Pancreas (tissue), 10 donors: ENCODE data around the gene ASPHD2. TPM values are rescaled to one million over a fixed set of nuclear protein-coding genes. Genes with fewer than 3 reads are reported as not detected.

Source experiments
- ATAC-seq, 4 donors: fragments of 200-7000 bp; cut with Tn5 transposase; one replicate each; pipeline versions ENCODE4 v1.8.0 to v1.9.1; 2020; ENCODE audit warnings: mild to moderate bottlenecking in 4 of 4, moderate library complexity in 4 of 4
- DNase-seq, 6 donors: peaks; one replicate each; pipeline ENCODE4 v3.0.0-alpha.2; 2020
- FAIRE-seq: peaks from 2 replicates; lab custom pipeline; 2012; peaks lifted over from hg19 to GRCh38; lab: Jason Lieb, UNC
- H3K27ac ChIP-seq, 4 donors: fragments of 200-600 bp; sonication (generic); 1 replicate in 3 of 4; 2 replicates in 1 of 4; pipeline versions ENCODE4 v1.5.0 to v1.8.0; 2020
- H3K27me3 ChIP-seq, 4 donors: fragments of 200-600 bp; one replicate each; pipeline ENCODE4 v1.8.0; 2021
- H3K36me3 ChIP-seq, 3 donors: fragments of 200-600 bp; sonication (generic) in 1 of 3; one replicate each; pipeline versions ENCODE4 v1.5.0 to v1.8.0; 2020 to 2021
- H3K4me1 ChIP-seq, 3 donors: fragments of 200-600 bp; one replicate each; pipeline ENCODE4 v1.8.0; 2021
- H3K4me3 ChIP-seq, 4 donors: fragments of 200-600 bp; sonication (generic) in 2 of 4; one replicate each; pipeline versions ENCODE4 v1.5.0 to v1.8.0; 2020 to 2021
- H3K9me3 ChIP-seq, 4 donors: fragments of 200-600 bp; one replicate each; pipeline ENCODE4 v1.8.0; 2021
- WGBS, 2 donors: extraction: QIAGEN DNeasy Blood & Tissue Kit; methylation state at CpG; one replicate each; pipeline ENCODE4 v1.1.7; 2013; 5-methylcytosine and 5-hydroxymethylcytosine counted together
- intact Hi-C, 3 donors: fragments of 100-400 bp; cut with DNase I; formaldehyde crosslinking; loops; one replicate each; pipeline versions ENCODE4 v1.11.1 to v1.14.2; 2022
- polyA plus RNA-seq, 2 donors: library from polyadenylated mRNA; stranded (reverse); fragments of 200-250 nt; gene quantifications; one replicate each; pipeline ENCODE4 v1.2.3, GENCODE V29; 2013
- total RNA-seq, 6 donors: library from RNA; stranded (reverse); fragmentation: NEBNext Ultra II Directional in 4 of 6; extraction: Animal tissue kit (Norgen Biotek cat#: 25700) in 4 of 6; gene quantifications; one replicate each; pipeline versions ENCODE4 v1.2.1 to v1.2.4, GENCODE V29; 2021 to 2023
- TF ChIP-seq, protein P1 (sequence below), 4 donors: fragments of 200-600 bp; sonication (generic) in 3 of 4; IDR thresholded peaks; one replicate each; pipeline versions ENCODE4 v1.5.0 to v1.8.0; 2021; ENCODE audit warnings: antibody characterized with exemption in 4 of 4
- donor health status: healthy with polysubstance abuse.
- donor health status: DM: no; HTN: no; CAD: no; lungs with moderate emphysema.
- donor health status: DM: no; HTN: no; CAD: no.
- donor health status: control.
- donor health status: control.
- donor health status: Bipolar disorder and iron deficiency.
- donor health status: DM: yes; HTN: yes; CAD: no.
- donor health status: DM: no; HTN: no; CAD: no.
- donor health status: DM: no; HTN: no; CAD: no.
- donor health status: DM: yes; HTN: yes; CAD: no.

Gene ASPHD2
- total and polyA plus RNA-seq, 8 donors, result 0.14 to 0.75 (median 0.28) TPM

DNA sequence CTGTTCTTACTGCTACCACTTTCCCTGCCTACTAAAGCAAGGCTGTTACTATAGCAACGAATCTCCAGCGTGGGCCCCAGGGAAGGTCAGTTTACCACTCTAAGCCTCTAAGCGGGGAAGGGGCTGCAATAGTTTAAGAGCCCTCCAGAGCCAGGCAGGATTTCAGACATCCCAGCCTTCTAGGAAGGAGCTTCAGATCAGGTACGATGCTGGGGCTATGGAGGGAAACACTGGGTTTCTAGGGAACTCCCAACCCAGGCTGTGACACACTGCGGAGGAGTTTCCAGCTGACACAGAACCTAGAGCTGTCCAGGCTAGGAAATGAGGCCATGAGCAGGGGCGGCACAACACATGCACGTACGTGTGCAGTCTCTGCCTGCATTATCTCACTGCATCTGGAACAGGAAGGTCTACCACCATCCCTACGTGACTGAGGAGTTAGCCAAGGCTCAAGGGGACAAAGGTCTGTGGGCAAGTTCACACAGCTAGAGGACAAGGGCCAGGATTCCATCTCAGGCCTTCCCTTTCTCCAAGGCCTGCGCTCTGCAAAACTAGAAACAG, 34.1 kb downstream of the ASPHD2 start:
- Histone ChIP-seq H3K4me3 (no peak overlapping the region), H3K27ac (no peak overlapping the region), H3K4me1 (peaks cover 0 to 4% (median 0%) of the 10 kb centered on the region in 3 donors), H3K27me3 (no peaks in the 10 kb centered on the region), H3K9me3 (no peaks in the 10 kb centered on the region), H3K36me3 (peaks cover 0 to 72% (median 20%) of the 10 kb centered on the region in 3 donors)
- no peak for FAIRE-seq
- peak in 3 of 4 donors; percentile 10 to 38 (median 37) for ATAC-seq
- intact Hi-C loops, result loop anchor here in 1 of 3 donors (10.0 kb wide), 1 partner anchor 58 kb away; no protein-coding TSS in a partner anchor
- TF ChIP-seq, protein P1, sequence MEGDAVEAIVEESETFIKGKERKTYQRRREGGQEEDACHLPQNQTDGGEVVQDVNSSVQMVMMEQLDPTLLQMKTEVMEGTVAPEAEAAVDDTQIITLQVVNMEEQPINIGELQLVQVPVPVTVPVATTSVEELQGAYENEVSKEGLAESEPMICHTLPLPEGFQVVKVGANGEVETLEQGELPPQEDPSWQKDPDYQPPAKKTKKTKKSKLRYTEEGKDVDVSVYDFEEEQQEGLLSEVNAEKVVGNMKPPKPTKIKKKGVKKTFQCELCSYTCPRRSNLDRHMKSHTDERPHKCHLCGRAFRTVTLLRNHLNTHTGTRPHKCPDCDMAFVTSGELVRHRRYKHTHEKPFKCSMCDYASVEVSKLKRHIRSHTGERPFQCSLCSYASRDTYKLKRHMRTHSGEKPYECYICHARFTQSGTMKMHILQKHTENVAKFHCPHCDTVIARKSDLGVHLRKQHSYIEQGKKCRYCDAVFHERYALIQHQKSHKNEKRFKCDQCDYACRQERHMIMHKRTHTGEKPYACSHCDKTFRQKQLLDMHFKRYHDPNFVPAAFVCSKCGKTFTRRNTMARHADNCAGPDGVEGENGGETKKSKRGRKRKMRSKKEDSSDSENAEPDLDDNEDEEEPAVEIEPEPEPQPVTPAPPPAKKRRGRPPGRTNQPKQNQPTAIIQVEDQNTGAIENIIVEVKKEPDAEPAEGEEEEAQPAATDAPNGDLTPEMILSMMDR (IDR thresholded peaks at IDR 0.05), result no peak
- no peak for DNase-seq
- 67 to 71% methylated on average over 10 of the region's 10 CpGs for WGBS, 2 donors

DNA sequence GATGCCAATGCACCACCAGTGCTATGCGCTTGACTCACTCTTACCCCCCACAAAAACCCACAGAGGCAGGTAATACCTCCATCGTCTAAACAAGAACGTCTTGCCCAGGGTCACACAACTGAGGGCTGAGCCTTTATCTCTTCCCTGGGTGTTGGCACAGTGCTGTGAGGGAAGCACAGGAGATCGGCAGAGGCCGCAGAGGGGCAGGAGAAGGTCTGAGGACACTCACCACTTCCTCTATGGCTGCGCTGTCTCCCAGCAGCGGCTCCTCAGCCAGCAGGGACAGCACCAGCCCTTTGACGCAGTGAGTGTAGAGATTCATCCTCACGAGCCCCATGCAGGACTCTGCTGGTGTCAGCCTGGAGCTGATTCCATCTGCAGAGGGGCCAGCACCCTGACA, 34.6 kb downstream of the ASPHD2 start:
- TF ChIP-seq, protein P1 (IDR thresholded peaks at IDR 0.05), result no peak
- 77 to 84% methylated on average over 9 of the region's 9 CpGs for WGBS, 2 donors
- intact Hi-C loops, result loop anchor here in 1 of 3 donors (10.0 kb wide), 1 partner anchor 59 kb away; no protein-coding TSS in a partner anchor
- ATAC-seq (peak in 1 of 4 donors; percentile 13), DNase-seq (no peak), FAIRE-seq (no peak)
- no peak overlapping the region for H3K4me3 ChIP-seq
- no peaks in the 10 kb centered on the region for H3K9me3 ChIP-seq
- no peak overlapping the region for H3K27ac ChIP-seq
- H3K27me3 ChIP-seq, result no peaks in the 10 kb centered on the region
- peaks cover 0 to 75% (median 24%) of the 10 kb centered on the region in 3 donors for H3K36me3 ChIP-seq
- H3K4me1 ChIP-seq, result peaks cover 0 to 4% (median 0%) of the 10 kb centered on the region in 3 donors

DNA sequence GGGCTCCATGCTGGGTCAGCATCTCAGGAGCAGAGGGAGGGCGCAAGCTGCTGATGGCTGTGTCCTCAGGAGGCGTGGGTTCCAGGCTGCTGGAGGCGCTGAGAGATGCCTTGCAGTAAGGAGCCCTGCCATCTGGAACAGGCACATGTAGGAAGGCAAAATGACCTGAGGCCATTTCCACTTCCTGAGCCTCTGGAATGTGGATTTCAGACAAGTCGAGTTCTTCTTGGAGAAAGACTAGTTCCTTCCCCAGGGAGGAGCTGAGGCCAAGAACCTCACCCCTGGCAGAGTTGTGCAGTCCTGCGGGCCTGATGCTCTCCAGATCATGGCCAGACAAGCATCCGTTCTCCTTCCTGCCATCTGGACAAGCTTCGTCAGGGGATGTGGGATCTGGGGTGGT, 35.3 kb downstream of the ASPHD2 start:
- WGBS, 2 donors, result 88 to 91% methylated on average over 7 of the region's 7 CpGs
- Histone ChIP-seq H3K36me3 (peaks cover 0 to 76% (median 24%) of the 10 kb centered on the region in 3 donors), H3K27me3 (no peaks in the 10 kb centered on the region), H3K4me3 (no peak overlapping the region), H3K4me1 (peaks cover 0 to 4% (median 0%) of the 10 kb centered on the region in 3 donors), H3K27ac (no peak overlapping the region), H3K9me3 (no peaks in the 10 kb centered on the region)
- ATAC-seq (no peak), DNase-seq (no peak), FAIRE-seq (no peak)
- TF ChIP-seq, protein P1 (IDR thresholded peaks at IDR 0.05), result no peak
- intact Hi-C loops, result loop anchor here in 1 of 3 donors (10.0 kb wide), 1 partner anchor 60 kb away; no protein-coding TSS in a partner anchor

DNA sequence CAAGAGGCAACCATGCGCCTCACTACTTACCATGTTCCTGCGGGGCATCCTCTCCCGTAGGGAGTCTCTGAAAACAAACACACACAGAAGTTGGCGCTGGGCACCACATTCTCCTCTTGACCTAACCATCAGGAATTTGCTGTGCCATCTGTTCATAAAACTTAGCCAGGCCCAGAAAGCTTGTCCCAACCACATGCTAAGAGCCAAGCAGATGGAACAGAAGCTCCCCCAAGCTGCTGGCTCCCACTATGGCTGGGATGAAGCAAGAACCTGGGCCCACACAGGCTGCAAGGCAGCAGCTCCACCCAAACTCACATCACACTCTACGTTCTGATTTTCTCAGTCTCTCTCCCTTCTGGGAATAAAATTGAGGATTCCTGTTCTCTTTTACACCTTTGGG, 37.1 kb downstream of the ASPHD2 start:
- no peak for DNase-seq
- no peak for FAIRE-seq
- TF ChIP-seq, protein P1 (IDR thresholded peaks at IDR 0.05), result no peak
- peaks cover 0 to under 1% (median 0%) of the 10 kb centered on the region in 3 donors for H3K4me1 ChIP-seq
- no peak for ATAC-seq
- WGBS, 2 donors, result 88 to 94% methylated on average over 5 of the region's 5 CpGs
- peaks cover 0 to 87% (median 41%) of the 10 kb centered on the region in 3 donors for H3K36me3 ChIP-seq
- H3K4me3 ChIP-seq, result no peak overlapping the region
- intact Hi-C loops, result loop anchor here in 1 of 3 donors (10.0 kb wide), 1 partner anchor 61 kb away; no protein-coding TSS in a partner anchor
- no peak overlapping the region for H3K27ac ChIP-seq
- no peaks in the 10 kb centered on the region for H3K27me3 ChIP-seq
- no peaks in the 10 kb centered on the region for H3K9me3 ChIP-seq

DNA sequence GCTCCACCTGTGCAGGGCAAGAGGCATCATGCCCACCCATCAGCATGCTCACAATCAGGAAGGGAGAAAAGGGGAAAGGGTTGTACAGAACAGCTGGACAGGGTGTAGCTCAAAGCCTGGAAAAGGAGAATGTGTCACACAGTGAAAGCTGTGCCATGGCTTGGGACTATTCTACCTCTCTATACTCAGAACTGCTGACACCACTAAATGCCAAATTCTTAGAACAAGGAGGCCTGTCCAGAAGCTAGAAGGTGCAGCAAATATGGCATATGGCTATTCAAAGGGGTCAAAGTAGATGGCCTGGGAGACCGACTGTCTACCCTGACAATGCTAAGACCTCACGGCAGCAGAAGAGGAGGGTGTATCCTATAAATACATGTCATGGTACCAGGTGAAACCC, 41.7 kb downstream of the ASPHD2 start:
- Histone ChIP-seq H3K36me3 (peaks cover 0 to 86% (median 40%) of the 10 kb centered on the region in 3 donors), H3K27ac (no peak overlapping the region), H3K27me3 (no peaks in the 10 kb centered on the region), H3K4me1 (no peaks in the 10 kb centered on the region), H3K9me3 (no peaks in the 10 kb centered on the region), H3K4me3 (no peak overlapping the region)
- DNase-seq (no peak), ATAC-seq (no peak), FAIRE-seq (no peak)
- TF ChIP-seq, protein P1 (IDR thresholded peaks at IDR 0.05), result no peak
- 100% methylated on average over 2 of the region's 2 CpGs for WGBS, 2 donors
- intact Hi-C loops, result no loop called here
